Measurements from ENCODE around the gene EXOC6B. TPM values are rescaled to one million over a fixed set of nuclear protein-coding genes. Genes with fewer than 3 reads are reported as not detected.

EXOC6B gene
- total RNA-seq, 2 experiments from 2014 or later = 16.9 to 17.5 TPM

DNA sequence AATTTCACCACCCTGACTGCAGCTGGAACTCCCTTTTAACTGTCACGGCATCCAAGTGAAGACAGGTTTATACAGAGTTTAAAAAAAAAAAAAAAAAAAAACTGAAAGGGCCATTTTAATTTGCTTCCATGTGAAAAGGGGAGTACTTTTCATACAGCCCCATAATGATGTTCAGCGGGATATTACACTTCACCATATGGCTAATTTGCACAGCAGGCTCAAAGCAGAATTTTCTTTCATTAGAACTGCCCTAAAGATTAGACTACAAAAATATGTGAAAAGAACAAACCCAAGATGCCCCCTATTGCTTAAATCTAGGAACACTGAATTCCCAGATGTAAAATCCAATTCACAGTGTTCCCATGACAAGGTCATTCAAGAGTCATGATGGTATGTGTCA lies 301.8 kb downstream of the EXOC6B start:
- Histone ChIP-seq H3K27ac (ENCODE audit: low read depth in 1 of 2, low read length in 2 of 2) (no peak overlapping the region), H3K36me3 (ENCODE audit: insufficient read depth, low read length) (no peaks in the 10 kb centered on the region), H3K4me3 (ENCODE audit: low read length) (no peak overlapping the region), H3K9me3 (ENCODE audit: control insufficient read depth in 1 of 2, insufficient read depth in 1 of 2, low read length in 2 of 2) (no peaks in the 10 kb centered on the region), H3K27me3 (ENCODE audit: control insufficient read depth in 1 of 2, insufficient read depth in 2 of 2, low read length in 2 of 2) (no peaks in the 10 kb centered on the region), H3K4me1 (ENCODE audit: insufficient read depth, low read length) (no peaks in the 10 kb centered on the region)
- no peaks in the 10 kb centered on the region for H3K9me3 Mint-ChIP-seq
- ChIA-PET CTCF (no interaction called here), POLR2A (no interaction called here)
- TF ChIP-seq, protein P1, sequence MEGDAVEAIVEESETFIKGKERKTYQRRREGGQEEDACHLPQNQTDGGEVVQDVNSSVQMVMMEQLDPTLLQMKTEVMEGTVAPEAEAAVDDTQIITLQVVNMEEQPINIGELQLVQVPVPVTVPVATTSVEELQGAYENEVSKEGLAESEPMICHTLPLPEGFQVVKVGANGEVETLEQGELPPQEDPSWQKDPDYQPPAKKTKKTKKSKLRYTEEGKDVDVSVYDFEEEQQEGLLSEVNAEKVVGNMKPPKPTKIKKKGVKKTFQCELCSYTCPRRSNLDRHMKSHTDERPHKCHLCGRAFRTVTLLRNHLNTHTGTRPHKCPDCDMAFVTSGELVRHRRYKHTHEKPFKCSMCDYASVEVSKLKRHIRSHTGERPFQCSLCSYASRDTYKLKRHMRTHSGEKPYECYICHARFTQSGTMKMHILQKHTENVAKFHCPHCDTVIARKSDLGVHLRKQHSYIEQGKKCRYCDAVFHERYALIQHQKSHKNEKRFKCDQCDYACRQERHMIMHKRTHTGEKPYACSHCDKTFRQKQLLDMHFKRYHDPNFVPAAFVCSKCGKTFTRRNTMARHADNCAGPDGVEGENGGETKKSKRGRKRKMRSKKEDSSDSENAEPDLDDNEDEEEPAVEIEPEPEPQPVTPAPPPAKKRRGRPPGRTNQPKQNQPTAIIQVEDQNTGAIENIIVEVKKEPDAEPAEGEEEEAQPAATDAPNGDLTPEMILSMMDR (IDR thresholded peaks at IDR 0.05) = no peak
- no peak for DNase-seq
- no peaks in the 10 kb centered on the region for H3K27me3 Mint-ChIP-seq
- H3K36me3 Mint-ChIP-seq (ENCODE audit: low read depth) = no peaks in the 10 kb centered on the region
- intact Hi-C loops (cut with DNase I, micrococcal nuclease) = no loop called here
- no peaks in the 10 kb centered on the region for H3K4me1 Mint-ChIP-seq (ENCODE audit: low read depth)
- no peak for ATAC-seq (ENCODE audit: poor library complexity)
- no peak overlapping the region for H3K4me3 Mint-ChIP-seq
- no peak overlapping the region for H3K27ac Mint-ChIP-seq

DNA sequence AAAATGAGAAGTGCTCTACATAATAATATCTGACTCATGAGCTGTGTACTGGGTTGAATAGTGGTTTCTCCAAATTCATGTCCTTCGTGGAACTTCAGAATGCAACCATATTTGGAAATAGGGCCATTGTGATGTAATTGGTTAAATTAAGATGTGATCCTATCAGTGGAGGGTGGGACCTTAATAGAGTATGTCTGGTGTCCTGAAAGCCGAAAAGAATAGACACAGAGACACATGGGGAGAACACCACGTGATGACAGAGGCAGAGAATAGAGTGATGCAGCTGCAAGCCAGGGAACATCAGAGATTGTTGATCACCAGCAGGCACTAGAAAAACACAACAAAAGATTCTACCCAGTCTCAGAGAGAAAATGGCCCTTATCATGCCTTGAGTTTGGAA lies 310.1 kb downstream of the EXOC6B start:
- DNase-seq = no peak
- H3K9me3 Mint-ChIP-seq = no peaks in the 10 kb centered on the region
- H3K4me1 Mint-ChIP-seq (ENCODE audit: low read depth) = no peaks in the 10 kb centered on the region
- intact Hi-C loops (cut with DNase I, micrococcal nuclease) = no loop called here
- H3K27me3 ChIP-seq (ENCODE audit: control insufficient read depth in 1 of 2, insufficient read depth in 2 of 2, low read length in 2 of 2) = no peaks in the 10 kb centered on the region
- H3K4me1 ChIP-seq (ENCODE audit: insufficient read depth, low read length) = no peaks in the 10 kb centered on the region
- peaks cover 9% of the 10 kb centered on the region for H3K36me3 Mint-ChIP-seq (ENCODE audit: low read depth)
- no peaks in the 10 kb centered on the region for H3K36me3 ChIP-seq (ENCODE audit: insufficient read depth, low read length)
- ATAC-seq (ENCODE audit: poor library complexity) = no peak
- H3K27ac Mint-ChIP-seq = no peak overlapping the region
- CTCF ChIA-PET = no interaction called here
- H3K27ac ChIP-seq (ENCODE audit: low read depth in 1 of 2, low read length in 2 of 2) = no peak overlapping the region
- TF ChIP-seq, protein P1 (IDR thresholded peaks at IDR 0.05) = no peak
- H3K4me3 Mint-ChIP-seq = no peak overlapping the region
- POLR2A ChIA-PET = no interaction called here
- no peak overlapping the region for H3K4me3 ChIP-seq (ENCODE audit: low read length)
- no peaks in the 10 kb centered on the region for H3K27me3 Mint-ChIP-seq
- no peaks in the 10 kb centered on the region for H3K9me3 ChIP-seq (ENCODE audit: control insufficient read depth in 1 of 2, insufficient read depth in 1 of 2, low read length in 2 of 2)

DNA sequence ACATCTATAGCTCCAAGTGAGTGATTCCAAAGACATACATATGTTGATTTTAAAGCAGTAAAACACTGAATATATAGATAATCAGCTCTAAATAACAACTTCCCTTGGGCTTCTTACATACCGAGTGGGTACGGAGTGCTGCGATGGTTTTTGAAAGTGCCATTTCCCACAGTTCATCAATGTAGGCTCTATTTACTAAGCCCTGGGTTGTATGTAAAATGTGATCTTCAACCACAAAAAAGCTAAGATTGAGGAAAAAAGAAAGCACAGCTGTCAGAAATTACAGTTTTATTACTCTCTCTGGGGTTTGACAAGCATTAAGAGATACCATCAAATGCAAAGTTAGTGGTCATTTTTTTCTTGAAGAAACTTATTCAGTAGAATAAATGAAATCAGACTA lies 312.8 kb downstream of the EXOC6B start:
- intact Hi-C loops (cut with DNase I, micrococcal nuclease) = no loop called here
- TF ChIP-seq, protein P1 (IDR thresholded peaks at IDR 0.05) = no peak
- no peaks in the 10 kb centered on the region for H3K27me3 ChIP-seq (ENCODE audit: control insufficient read depth in 1 of 2, insufficient read depth in 2 of 2, low read length in 2 of 2)

More for the DNA sequence above, 312.8 kb downstream of the EXOC6B start:
- no peaks in the 10 kb centered on the region for H3K27me3 Mint-ChIP-seq
- Histone ChIP-seq H3K27ac (ENCODE audit: low read depth in 1 of 2, low read length in 2 of 2) (no peak overlapping the region), H3K36me3 (ENCODE audit: insufficient read depth, low read length) (no peaks in the 10 kb centered on the region), H3K9me3 (ENCODE audit: control insufficient read depth in 1 of 2, insufficient read depth in 1 of 2, low read length in 2 of 2) (no peaks in the 10 kb centered on the region), H3K4me1 (ENCODE audit: insufficient read depth, low read length) (no peaks in the 10 kb centered on the region), H3K4me3 (ENCODE audit: low read length) (no peak overlapping the region)
- no peak overlapping the region for H3K4me3 Mint-ChIP-seq
- ATAC-seq (ENCODE audit: poor library complexity) (no peak), DNase-seq (no peak)
- no peaks in the 10 kb centered on the region for H3K9me3 Mint-ChIP-seq
- POLR2A ChIA-PET = interaction anchor here (0.6 kb wide), 1 partner anchor 13 kb away, joined by 4 read pairs; no protein-coding TSS in a partner anchor
- CTCF ChIA-PET = no interaction called here
- H3K4me1 Mint-ChIP-seq (ENCODE audit: low read depth) = no peaks in the 10 kb centered on the region
- H3K36me3 Mint-ChIP-seq (ENCODE audit: low read depth) = peaks cover 9% of the 10 kb centered on the region
- no peak overlapping the region for H3K27ac Mint-ChIP-seq
